NT2/D1 (cell line): Measurements from ENCODE around the gene CDH8.

Source experiments
- DNase-seq: peaks from one replicate; pipeline ENCODE4 v3.0.0-alpha.2; 2011; ENCODE audit warnings: low read depth, low spot score
- H3K27me3 ChIP-seq: 2 replicates; pipeline ENCODE4 v1.6.0; 2011; ENCODE audit warnings: mild to moderate bottlenecking; ENCODE audit not compliant: insufficient read length, insufficient read depth
- H3K36me3 ChIP-seq: 2 replicates; pipeline ENCODE4 v1.6.1; 2011; ENCODE audit warnings: mild to moderate bottlenecking, low read length, mixed read lengths; ENCODE audit not compliant: insufficient read depth, insufficient read length
- H3K4me1 ChIP-seq: 2 replicates; pipeline ENCODE4 v1.5.1; 2011; ENCODE audit not compliant: insufficient read depth, insufficient read length
- H3K4me3 ChIP-seq: 2 replicates; pipeline ENCODE4 v1.5.1; 2011; ENCODE audit warnings: low read depth; ENCODE audit not compliant: insufficient read length
- H3K9ac ChIP-seq: 2 replicates; pipeline ENCODE4 v1.6.0; 2011; ENCODE audit warnings: low read depth; ENCODE audit not compliant: insufficient read length
- H3K9me3 ChIP-seq: 2 replicates; pipeline ENCODE4 v1.5.1; 2011; ENCODE audit warnings: mild to moderate bottlenecking, low read length; ENCODE audit not compliant: insufficient read depth
- SUZ12 ChIP-seq: IDR thresholded peaks from 2 replicates; pipeline ENCODE4 v1.6.1; 2011; ENCODE audit not compliant: insufficient read length, insufficient read depth; ENCODE audit errors: extremely low read depth
- YY1 ChIP-seq: IDR thresholded peaks from 2 replicates; pipeline ENCODE4 v1.6.1; 2011; ENCODE audit not compliant: insufficient read length, insufficient read depth
- ZNF274 ChIP-seq: IDR thresholded peaks from 2 replicates; pipeline ENCODE4 v1.6.1; 2011; ENCODE audit warnings: mild to moderate bottlenecking, low read depth, low read length

Gene CDH8

GRCh38 chr16:62046801-62047200 lies 10.6 kb upstream of the CDH8 start:
- DNase-seq, result no peak
- peaks cover 12% of the 10 kb centered on the region; the same call in 1 of the 2 replicates for H3K9me3 ChIP-seq
- H3K4me3 ChIP-seq, result no peak overlapping the region
- no peaks in the 10 kb centered on the region for H3K27me3 ChIP-seq
- H3K36me3 ChIP-seq, result no peaks in the 10 kb centered on the region
- H3K4me1 ChIP-seq, result no peaks in the 10 kb centered on the region
- no peak overlapping the region for H3K9ac ChIP-seq
- no peak for TF ChIP-seq SUZ12
- TF ChIP-seq YY1, result no peak
- TF ChIP-seq ZNF274, result no peak

- Histone ChIP-seq H3K36me3 (no peaks in the 10 kb centered on the region), H3K27me3 (peaks cover 30% of the 10 kb centered on the region), H3K4me3 (no peak overlapping the region), H3K9me3 (no peaks in the 10 kb centered on the region), H3K9ac (no peak overlapping the region), H3K4me1 (peaks cover 4% of the 10 kb centered on the region)
- DNase-seq, result no peak
- no peak for TF ChIP-seq ZNF274
- no peak for TF ChIP-seq SUZ12
- no peak for TF ChIP-seq YY1
Measured at GRCh38 chr16:62041401-62041800, 5.2 kb upstream of the CDH8 start.

- peaks cover 56% of the 10 kb centered on the region for H3K27me3 ChIP-seq
- peaks cover 4% of the 10 kb centered on the region for H3K4me1 ChIP-seq
- DNase-seq, result no peak
- no peak overlapping the region for H3K4me3 ChIP-seq
- H3K36me3 ChIP-seq, result no peaks in the 10 kb centered on the region
- H3K9ac ChIP-seq, result no peak overlapping the region
- no peak for TF ChIP-seq YY1
- TF ChIP-seq SUZ12, result no peak
- TF ChIP-seq ZNF274, result no peak
- H3K9me3 ChIP-seq, result no peaks in the 10 kb centered on the region
Measured at GRCh38 chr16:62038646-62039045, 2.4 kb upstream of the CDH8 start.

- H3K9me3 ChIP-seq, result no peaks in the 10 kb centered on the region
- no peak overlapping the region for H3K9ac ChIP-seq
- TF ChIP-seq ZNF274 (no peak), SUZ12 (no peak), YY1 (no peak)
- peaks cover 4% of the 10 kb centered on the region for H3K4me1 ChIP-seq
- no peak for DNase-seq
- H3K4me3 ChIP-seq, result no peak overlapping the region
- peaks cover 61% of the 10 kb centered on the region for H3K27me3 ChIP-seq
- no peaks in the 10 kb centered on the region for H3K36me3 ChIP-seq
Measured at GRCh38 chr16:62038225-62038624, 2.0 kb upstream of the CDH8 start.

- peak overlapping the region; percentile 57 for H3K9ac ChIP-seq
- no peaks in the 10 kb centered on the region for H3K9me3 ChIP-seq
- H3K4me3 ChIP-seq, result peak overlapping the region; percentile 59
- TF ChIP-seq SUZ12 (peak; percentile 5), ZNF274 (no peak)
- H3K36me3 ChIP-seq, result no peaks in the 10 kb centered on the region
- H3K4me1 ChIP-seq, result peaks cover 4% of the 10 kb centered on the region
- no peak for DNase-seq
- H3K27me3 ChIP-seq, result peaks cover 75% of the 10 kb centered on the region
Measured at GRCh38 chr16:62036802-62037135, 531 bp upstream of the CDH8 start.

GRCh38 chr16:62035115-62036092 lies 834 bp downstream of the CDH8 start:
- no peaks in the 10 kb centered on the region for H3K36me3 ChIP-seq
- DNase-seq, result peak; percentile 77
- peak overlapping the region; percentile 57 for H3K4me3 ChIP-seq
- peak overlapping the region; percentile 69 for H3K9ac ChIP-seq
- peaks cover 4% of the 10 kb centered on the region for H3K4me1 ChIP-seq
- peaks cover 80% of the 10 kb centered on the region for H3K27me3 ChIP-seq
- H3K9me3 ChIP-seq, result no peaks in the 10 kb centered on the region
- peak; percentile 31 for TF ChIP-seq SUZ12
- no peak for TF ChIP-seq YY1

- Histone ChIP-seq H3K4me3 (peak overlapping the region; percentile 57), H3K9me3 (no peaks in the 10 kb centered on the region), H3K4me1 (peaks cover 4% of the 10 kb centered on the region), H3K27me3 (peaks cover 80% of the 10 kb centered on the region), H3K36me3 (no peaks in the 10 kb centered on the region), H3K9ac (peak overlapping the region; percentile 57)
- DNase-seq, result no peak
- TF ChIP-seq ZNF274 (no peak), YY1 (no peak), SUZ12 (no peak)
Measured at GRCh38 chr16:62034231-62035114, 1.8 kb downstream of the CDH8 start.
